SU-DHL-6 (cell line): ENCODE data around the gene SENP6.

Source experiments
- H2AFZ ChIP-seq: fragments of 200-600 bp; sonication (generic); 2 replicates; pipeline ENCODE4 v1.6.1; 2014; ENCODE audit warnings: low read depth, mild to moderate bottlenecking, moderate library complexity, mixed read lengths, antibody characterized with exemption, low read length; ENCODE audit not compliant: severe bottlenecking
- H3F3A ChIP-seq: fragments of 200-600 bp; shearing (Covaris generic); 2 replicates; pipeline ENCODE4 v1.6.0; 2016; ENCODE audit warnings: antibody characterized with exemption, mild to moderate bottlenecking; ENCODE audit not compliant: insufficient read depth
- H3K27ac ChIP-seq: fragments of 200-600 bp; sonication (generic); 2 replicates; pipeline ENCODE4 v1.5.1; 2016; ENCODE audit warnings: low read depth, mild to moderate bottlenecking, low read length, moderate library complexity, mixed read lengths
- H3K27me3 ChIP-seq: fragments of 200-600 bp; sonication (generic), shearing (Covaris generic); 2 replicates; pipeline ENCODE4 v1.6.0; 2014; ENCODE audit warnings: mild to moderate bottlenecking, low read length
- H3K36me3 ChIP-seq: fragments of 200-600 bp; sonication (generic); 2 replicates; pipeline ENCODE4 v1.6.1; 2014; ENCODE audit warnings: mild to moderate bottlenecking, low read length, mixed read lengths
- H3K4me2 ChIP-seq: fragments of 300-600, 200-600 bp; shearing (Covaris generic), sonication (generic); 2 replicates; pipeline ENCODE4 v1.6.0; 2014; ENCODE audit warnings: low read length, low read depth, mild to moderate bottlenecking; ENCODE audit not compliant: poor library complexity, severe bottlenecking
- H3K4me3 ChIP-seq: fragments of 200-600 bp; sonication (generic); 2 replicates; pipeline ENCODE4 v1.5.1; 2014; ENCODE audit warnings: antibody characterized with exemption, low read length, mild to moderate bottlenecking, mixed read lengths; ENCODE audit not compliant: insufficient read depth, poor library complexity, severe bottlenecking
- H3K79me2 ChIP-seq: fragments of 200-600 bp; sonication (generic); 2 replicates; pipeline ENCODE4 v1.6.1; 2014; ENCODE audit warnings: mild to moderate bottlenecking, low read length, moderate library complexity; ENCODE audit not compliant: insufficient read depth
- H3K9ac ChIP-seq: fragments of 200-600 bp; sonication (generic); 2 replicates; pipeline ENCODE4 v1.7.0; 2014; ENCODE audit warnings: mild to moderate bottlenecking, low read length
- H3K9me2 ChIP-seq: fragments of 200-600 bp; sonication (generic); replicated peaks from 2 replicates; pipeline ENCODE4 v1.6.1; 2014; ENCODE audit warnings: low read length; ENCODE audit not compliant: insufficient read depth
- H3K9me3 ChIP-seq: fragments of 200-600 bp; sonication (generic); 2 replicates; pipeline ENCODE4 v1.6.1; 2014; ENCODE audit warnings: low read length, mixed read lengths; ENCODE audit not compliant: insufficient read depth
- H4K20me1 ChIP-seq: fragments of 200-600 bp; sonication (generic); 2 replicates; pipeline ENCODE4 v1.6.1; 2014; ENCODE audit warnings: low read depth, mild to moderate bottlenecking, antibody characterized with exemption, low read length, moderate library complexity, mixed read lengths
- EZH2phosphoT487 ChIP-seq: fragments of 200-600 bp; sonication (generic), shearing (Covaris generic); conservative IDR thresholded peaks from 2 replicates; pipeline ENCODE4 v1.6.1; 2018; ENCODE audit warnings: mild to moderate bottlenecking, antibody characterized with exemption, low read length, moderate library complexity, mixed read lengths
- TF ChIP-seq, protein P1 (sequence below): fragments of 200-600 bp; sonication (generic); IDR thresholded peaks from one replicate; pipeline ENCODE4 v1.5.1; 2017; ENCODE audit warnings: antibody characterized with exemption, mild to moderate bottlenecking, low read length, moderate library complexity; ENCODE audit not compliant: insufficient read depth, poor library complexity, severe bottlenecking

SENP6 gene

DNA sequence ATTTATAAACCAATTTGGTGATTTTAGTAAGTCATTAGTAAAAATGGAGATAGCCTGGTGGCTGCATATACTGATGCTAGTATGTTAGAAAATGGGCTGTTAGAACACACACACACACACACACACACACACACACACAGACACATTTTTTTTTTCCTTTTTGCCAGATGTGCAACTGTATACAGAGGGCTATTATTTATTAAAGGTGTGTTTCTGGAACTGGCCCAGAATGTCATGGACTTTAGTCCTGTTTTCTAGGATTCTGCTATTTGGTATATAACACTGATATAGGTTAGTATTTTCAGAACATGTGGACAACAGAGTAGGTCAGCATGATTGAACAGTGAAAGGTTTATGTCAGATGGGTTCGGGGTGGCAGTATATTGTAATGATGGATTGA, 159.8 kb downstream of the SENP6 start:
- no peak for TF ChIP-seq EZH2phosphoT487
- TF ChIP-seq, protein P1, sequence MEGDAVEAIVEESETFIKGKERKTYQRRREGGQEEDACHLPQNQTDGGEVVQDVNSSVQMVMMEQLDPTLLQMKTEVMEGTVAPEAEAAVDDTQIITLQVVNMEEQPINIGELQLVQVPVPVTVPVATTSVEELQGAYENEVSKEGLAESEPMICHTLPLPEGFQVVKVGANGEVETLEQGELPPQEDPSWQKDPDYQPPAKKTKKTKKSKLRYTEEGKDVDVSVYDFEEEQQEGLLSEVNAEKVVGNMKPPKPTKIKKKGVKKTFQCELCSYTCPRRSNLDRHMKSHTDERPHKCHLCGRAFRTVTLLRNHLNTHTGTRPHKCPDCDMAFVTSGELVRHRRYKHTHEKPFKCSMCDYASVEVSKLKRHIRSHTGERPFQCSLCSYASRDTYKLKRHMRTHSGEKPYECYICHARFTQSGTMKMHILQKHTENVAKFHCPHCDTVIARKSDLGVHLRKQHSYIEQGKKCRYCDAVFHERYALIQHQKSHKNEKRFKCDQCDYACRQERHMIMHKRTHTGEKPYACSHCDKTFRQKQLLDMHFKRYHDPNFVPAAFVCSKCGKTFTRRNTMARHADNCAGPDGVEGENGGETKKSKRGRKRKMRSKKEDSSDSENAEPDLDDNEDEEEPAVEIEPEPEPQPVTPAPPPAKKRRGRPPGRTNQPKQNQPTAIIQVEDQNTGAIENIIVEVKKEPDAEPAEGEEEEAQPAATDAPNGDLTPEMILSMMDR: no peak
- no peak overlapping the region for H3K4me3 ChIP-seq
- H4K20me1 ChIP-seq: no peaks in the 10 kb centered on the region
- H3K9me2 ChIP-seq: no peaks in the 10 kb centered on the region
- H3K79me2 ChIP-seq: no peaks in the 10 kb centered on the region
- H2AFZ ChIP-seq: no peak overlapping the region
- no peaks in the 10 kb centered on the region for H3K36me3 ChIP-seq
- H3K27ac ChIP-seq: no peak overlapping the region
- H3K9ac ChIP-seq: no peak overlapping the region
- H3K4me2 ChIP-seq: no peak overlapping the region
- H3K27me3 ChIP-seq: no peaks in the 10 kb centered on the region
- no peaks in the 10 kb centered on the region for H3K9me3 ChIP-seq
- H3F3A ChIP-seq: 0 out of 2 replicates have a peak, but pooled peaks cover 3% of the 10 kb centered on the region

- H3K36me3 ChIP-seq: no peaks in the 10 kb centered on the region
- no peaks in the 10 kb centered on the region for H3K79me2 ChIP-seq
- H4K20me1 ChIP-seq: no peaks in the 10 kb centered on the region
- H2AFZ ChIP-seq: no peak overlapping the region
- no peaks in the 10 kb centered on the region for H3K9me3 ChIP-seq
- H3K9me2 ChIP-seq: no peaks in the 10 kb centered on the region
- H3K27ac ChIP-seq: no peak overlapping the region
- no peak overlapping the region for H3K4me3 ChIP-seq
- H3K27me3 ChIP-seq: no peaks in the 10 kb centered on the region
- 0 out of 2 replicates have a peak, but pooled peaks cover 3% of the 10 kb centered on the region for H3F3A ChIP-seq
- H3K9ac ChIP-seq: no peak overlapping the region
- H3K4me2 ChIP-seq: no peak overlapping the region
- TF ChIP-seq, protein P1: no peak
- no peak for TF ChIP-seq EZH2phosphoT487
Observed at GRCh38 chr6:75762063-75762462, 160.4 kb downstream of the SENP6 start.

GRCh38 chr6:75766387-75766786, 164.7 kb downstream of the SENP6 start:
- Histone ChIP-seq H2AFZ (no peak overlapping the region), H3K9me3 (no peaks in the 10 kb centered on the region), H3K79me2 (no peaks in the 10 kb centered on the region), H3K36me3 (no peaks in the 10 kb centered on the region), H3K9ac (no peak overlapping the region), H3K4me2 (no peak overlapping the region), H3K27ac (no peak overlapping the region), H3K27me3 (no peaks in the 10 kb centered on the region), H3K9me2 (no peaks in the 10 kb centered on the region), H3K4me3 (no peak overlapping the region), H3F3A (0 out of 2 replicates have a peak, but pooled peaks cover 3% of the 10 kb centered on the region), H4K20me1 (no peaks in the 10 kb centered on the region)
- no peak for TF ChIP-seq EZH2phosphoT487
